GM18499 (cell line): ENCODE measurements around the gene SNHG17.
"Not testable (repeated sequence)": the region's sequence is repeated elsewhere in the genome, so short reads cannot be mapped to it uniquely, and the experiment has no call there.

Source experiments
- ATAC-seq: cut with Tn5 transposase; IDR thresholded peaks from one replicate; pipeline ENCODE4 v1.9.1; 2021; ENCODE audit warnings: moderate number of reproducible peaks; ENCODE audit not compliant: insufficient read depth, unreplicated experiment

SNHG17 gene

DNA sequence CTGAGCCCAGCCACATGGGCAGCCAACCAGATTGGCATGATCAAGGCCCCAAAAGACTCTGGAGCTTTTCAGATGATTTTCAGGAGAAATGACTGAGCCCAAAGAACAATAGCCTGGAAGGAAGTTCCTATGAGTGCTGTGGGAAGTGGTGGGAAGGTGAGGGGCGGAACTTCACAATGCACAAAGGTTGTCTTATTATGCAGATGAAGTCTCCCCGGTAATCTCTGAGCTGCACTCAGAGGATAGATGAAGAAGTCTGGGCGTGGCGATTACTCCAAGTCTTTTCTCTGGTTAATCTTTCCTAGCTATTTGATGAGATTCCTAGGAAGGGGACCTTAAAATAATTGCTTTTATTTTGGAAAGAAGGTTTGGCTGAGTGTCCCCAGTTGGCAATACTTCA lies 52.0 kb downstream of the SNHG17 start:
- no peak for ATAC-seq

DNA sequence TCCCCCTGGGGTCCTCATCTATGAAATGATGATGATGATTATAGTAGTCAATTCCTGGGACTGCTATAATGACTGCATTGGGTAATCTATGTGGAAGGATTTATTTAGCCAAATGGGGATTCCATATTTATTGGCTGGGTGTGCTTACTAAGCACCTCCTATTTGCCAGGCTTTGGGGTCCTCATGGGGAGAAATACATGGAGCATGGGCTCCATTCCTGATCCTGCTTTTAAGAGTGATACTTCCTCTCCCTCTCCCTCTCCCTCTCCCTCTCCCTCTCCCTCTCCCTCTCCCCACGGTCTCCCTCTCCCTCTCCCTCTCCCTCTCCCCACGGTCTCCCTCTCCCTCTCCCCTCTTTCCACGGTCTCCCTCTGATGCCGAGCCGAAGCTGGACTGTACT lies 57.3 kb downstream of the SNHG17 start:
- not testable (repeated sequence) for ATAC-seq

DNA sequence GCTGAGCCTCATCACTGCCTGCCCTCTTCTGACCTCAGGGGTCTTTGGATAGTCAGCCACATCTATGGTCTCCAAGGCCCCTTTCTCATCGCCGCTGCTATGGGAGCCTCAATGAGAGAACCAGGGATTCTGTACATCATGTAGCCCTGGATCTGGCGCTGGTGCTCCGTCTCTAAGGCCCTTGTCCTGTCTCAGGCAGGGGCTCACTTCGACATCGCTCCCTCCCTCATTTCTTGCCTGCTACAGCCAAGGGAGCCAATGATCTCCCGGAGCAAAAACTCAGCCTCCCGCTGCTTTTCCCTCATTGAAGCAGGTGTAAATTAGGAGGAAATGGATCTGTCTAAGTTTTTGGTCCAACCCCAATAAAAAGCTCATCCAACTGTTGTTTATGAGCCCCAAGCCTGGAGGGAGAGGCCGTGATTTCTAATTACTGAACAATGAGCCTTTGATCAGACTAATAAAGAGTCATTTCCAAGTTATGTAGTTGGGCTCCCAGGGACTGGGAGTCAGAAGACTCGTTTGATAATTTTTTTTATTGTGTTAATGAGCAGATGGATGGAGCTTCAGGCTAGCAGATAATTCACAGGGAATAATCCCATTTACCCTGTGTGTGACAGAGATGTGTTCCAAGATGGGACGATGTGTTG lies 58.0 kb downstream of the SNHG17 start:
- no peak for ATAC-seq

DNA sequence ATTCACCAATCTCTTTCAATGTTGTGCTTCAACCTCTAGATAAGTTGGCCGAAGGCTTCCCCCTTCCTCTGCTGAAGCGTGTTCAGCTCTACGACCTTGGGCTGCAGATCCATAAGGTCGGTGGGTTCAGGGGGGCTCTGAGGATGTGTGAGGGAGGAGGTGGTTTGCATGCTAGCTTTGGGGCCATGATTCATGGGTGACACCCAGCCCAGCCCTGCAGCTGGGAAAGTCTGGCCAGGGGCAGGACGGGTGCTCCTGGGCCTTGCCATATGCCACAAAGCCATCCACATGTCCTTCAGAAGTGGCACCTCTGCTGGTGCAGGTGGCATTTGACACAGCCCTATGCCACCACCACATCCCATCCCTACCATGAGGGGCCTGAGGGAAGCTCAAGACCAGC lies 61.2 kb downstream of the SNHG17 start:
- ATAC-seq = no peak

DNA sequence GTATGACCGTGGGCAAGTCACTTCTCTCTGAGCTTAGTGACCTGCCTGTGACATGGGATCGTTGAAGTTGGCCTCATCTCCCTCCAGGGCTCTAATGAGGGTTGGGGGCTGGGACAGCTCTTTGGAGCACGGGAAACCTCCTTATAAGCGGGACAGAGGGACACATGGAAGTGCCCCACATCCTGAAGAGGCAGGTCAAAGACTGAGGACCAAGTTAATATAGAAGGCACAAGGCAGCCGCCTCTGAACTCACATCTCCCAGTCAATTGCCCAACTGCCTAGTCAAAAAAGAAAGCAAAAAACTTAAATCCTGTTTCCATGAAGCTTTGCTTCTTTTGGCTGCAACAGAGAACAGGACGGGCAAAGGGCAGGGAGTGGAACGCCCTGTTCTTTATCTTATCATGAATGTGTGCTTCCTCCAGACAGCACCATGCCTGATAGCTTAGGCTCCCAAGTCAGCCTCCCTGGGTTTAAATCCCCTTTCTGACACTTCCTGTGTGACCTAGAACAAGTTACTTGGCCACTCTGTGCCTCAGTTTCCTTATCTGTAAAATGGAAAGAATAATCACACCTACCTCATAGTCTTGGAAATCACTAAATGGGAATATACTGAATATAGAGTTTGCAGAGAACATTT lies 61.8 kb downstream of the SNHG17 start:
- ATAC-seq = no peak

DNA sequence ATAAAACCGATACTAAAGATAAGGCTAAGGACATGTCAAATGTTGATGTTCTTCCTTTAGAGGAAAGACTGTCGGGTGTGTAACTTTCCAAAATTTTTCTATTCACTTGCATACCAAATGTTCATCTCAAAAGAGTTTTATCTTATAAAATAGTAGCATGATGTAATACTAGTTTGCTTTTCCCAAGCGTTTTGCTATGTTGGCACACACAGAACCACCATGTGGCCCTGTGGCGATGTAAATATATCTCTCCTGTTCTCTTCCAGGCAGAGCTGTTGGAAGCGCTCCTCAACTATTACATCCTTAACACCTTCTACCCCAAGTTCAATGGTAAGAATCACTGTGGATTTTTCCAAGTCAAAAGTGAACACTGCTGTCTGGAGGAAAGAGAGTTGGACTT lies 62.3 kb downstream of the SNHG17 start:
- ATAC-seq = no peak
